Measurements from ENCODE around the gene MAPK8.
"Not testable (repeated sequence)": the region's sequence is repeated elsewhere in the genome, so short reads cannot be mapped to it uniquely, and the experiment has no call there.

MAPK8 gene

GRCh38 chr10:48306265-48306869 lies at the start of gene MAPK8:
TSS of gene MAPK8 (plus strand) at chr10:48306677. CDS start at chr10:48401661, 94,984 bp downstream.
- DNase-seq = peak; percentile 84
- in situ Hi-C loops (cut with MboI; ENCODE audit: low pct_unique_long_range_greater_than_20kb, low sequenced_read_pairs) = no loop called here

- in situ Hi-C loops (cut with MboI; ENCODE audit: low pct_unique_long_range_greater_than_20kb, low sequenced_read_pairs) = no loop called here
- no peak for DNase-seq
Measured at GRCh38 chr10:48257407-48257961, 49.0 kb upstream of the MAPK8 start.

- in situ Hi-C loops (cut with MboI; ENCODE audit: low pct_unique_long_range_greater_than_20kb, low sequenced_read_pairs) = no loop called here
- DNase-seq = no peak
Measured at GRCh38 chr10:48258105-48258504, 48.4 kb upstream of the MAPK8 start.

- in situ Hi-C loops (cut with MboI; ENCODE audit: low pct_unique_long_range_greater_than_20kb, low sequenced_read_pairs) = no loop called here
- no peak for DNase-seq
Measured at GRCh38 chr10:48266528-48266927, 39.9 kb upstream of the MAPK8 start.

GRCh38 chr10:48271047-48271730 lies 35.3 kb upstream of the MAPK8 start:
- DNase-seq = peak; percentile 25
- in situ Hi-C loops (cut with MboI; ENCODE audit: low pct_unique_long_range_greater_than_20kb, low sequenced_read_pairs) = no loop called here

GRCh38 chr10:48272682-48273081 lies 33.8 kb upstream of the MAPK8 start:
- in situ Hi-C loops (cut with MboI; ENCODE audit: low pct_unique_long_range_greater_than_20kb, low sequenced_read_pairs) = no loop called here
- DNase-seq = no peak

GRCh38 chr10:48273741-48274140 lies 32.7 kb upstream of the MAPK8 start:
- in situ Hi-C loops (cut with MboI; ENCODE audit: low pct_unique_long_range_greater_than_20kb, low sequenced_read_pairs) = no loop called here
- no peak for DNase-seq

GRCh38 chr10:48274636-48275035 lies 31.8 kb upstream of the MAPK8 start, which contains the start of gene FRMPD2:
TSS of gene FRMPD2 (minus strand) at chr10:48274696. CDS start at chr10:48274567, 129 bp downstream.
- no peak for DNase-seq
- in situ Hi-C loops (cut with MboI; ENCODE audit: low pct_unique_long_range_greater_than_20kb, low sequenced_read_pairs) = no loop called here

GRCh38 chr10:48277093-48277492 lies 29.4 kb upstream of the MAPK8 start:
- DNase-seq = no peak
- in situ Hi-C loops (cut with MboI; ENCODE audit: low pct_unique_long_range_greater_than_20kb, low sequenced_read_pairs) = no loop called here

GRCh38 chr10:48279081-48279751 lies 27.3 kb upstream of the MAPK8 start:
- DNase-seq = no peak
- in situ Hi-C loops (cut with MboI; ENCODE audit: low pct_unique_long_range_greater_than_20kb, low sequenced_read_pairs) = no loop called here

GRCh38 chr10:48281697-48282096 lies 24.8 kb upstream of the MAPK8 start:
- DNase-seq; in situ Hi-C loops (cut with MboI; ENCODE audit: low pct_unique_long_range_greater_than_20kb, low sequenced_read_pairs): not testable (repeated sequence)

- in situ Hi-C loops (cut with MboI; ENCODE audit: low pct_unique_long_range_greater_than_20kb, low sequenced_read_pairs) = no loop called here
- DNase-seq = no peak
Measured at GRCh38 chr10:48282829-48283228, 23.6 kb upstream of the MAPK8 start.

- in situ Hi-C loops (cut with MboI; ENCODE audit: low pct_unique_long_range_greater_than_20kb, low sequenced_read_pairs) = no loop called here
- no peak for DNase-seq
Measured at GRCh38 chr10:48284002-48284546, 22.4 kb upstream of the MAPK8 start.

GRCh38 chr10:48284811-48285210 lies 21.7 kb upstream of the MAPK8 start:
- in situ Hi-C loops (cut with MboI; ENCODE audit: low pct_unique_long_range_greater_than_20kb, low sequenced_read_pairs) = no loop called here
- DNase-seq = no peak

GRCh38 chr10:48285710-48286109 lies 20.8 kb upstream of the MAPK8 start:
- in situ Hi-C loops (cut with MboI; ENCODE audit: low pct_unique_long_range_greater_than_20kb, low sequenced_read_pairs) = no loop called here

GRCh38 chr10:48286356-48286755 lies 20.1 kb upstream of the MAPK8 start:
- DNase-seq = no peak
- in situ Hi-C loops (cut with MboI; ENCODE audit: low pct_unique_long_range_greater_than_20kb, low sequenced_read_pairs) = no loop called here

More at GRCh38 chr10:48285710-48286109, 20.8 kb upstream of the MAPK8 start:
- no peak for DNase-seq

GRCh38 chr10:48287417-48288391 lies 18.8 kb upstream of the MAPK8 start:
- no peak for DNase-seq
- in situ Hi-C loops (cut with MboI; ENCODE audit: low pct_unique_long_range_greater_than_20kb, low sequenced_read_pairs) = no loop called here

GRCh38 chr10:48288661-48289060 lies 17.8 kb upstream of the MAPK8 start:
- in situ Hi-C loops (cut with MboI; ENCODE audit: low pct_unique_long_range_greater_than_20kb, low sequenced_read_pairs) = no loop called here
- DNase-seq = no peak
